ENCODE data around the gene SPDYE2B.
"Not testable (repeated sequence)": the region's sequence is repeated elsewhere in the genome, so short reads cannot be mapped to it uniquely, and the experiment has no call there.

SPDYE2B gene

GRCh38 chr7:102643404-102643803 lies 6.7 kb upstream of the SPDYE2B start:
- not testable (repeated sequence) for DNase-seq

- not testable (repeated sequence) for DNase-seq
Observed at GRCh38 chr7:102647813-102648212, 2.3 kb upstream of the SPDYE2B start.

- not testable (repeated sequence) for DNase-seq
Observed at GRCh38 chr7:102664765-102665164, 14.6 kb downstream of the SPDYE2B start.

GRCh38 chr7:102666850-102667249 lies 16.7 kb downstream of the SPDYE2B start:
- DNase-seq = not testable (repeated sequence)

GRCh38 chr7:102667523-102667922 lies 17.4 kb downstream of the SPDYE2B start:
- DNase-seq = not testable (repeated sequence)

GRCh38 chr7:102671166-102671955 lies 21.2 kb downstream of the SPDYE2B start, which contains the start of gene POLR2J2:
Gene POLR2J2, minus strand, starts transcription at chr7:102671663. Its CDS starts 62 bp downstream, at chr7:102671601.
- not testable (repeated sequence) for DNase-seq

GRCh38 chr7:102671956-102672307 lies 21.8 kb downstream of the SPDYE2B start:
- not testable (repeated sequence) for DNase-seq

- DNase-seq = not testable (repeated sequence)
Observed at GRCh38 chr7:102673447-102674067, 23.4 kb downstream of the SPDYE2B start.

- DNase-seq = not testable (repeated sequence)
Observed at GRCh38 chr7:102675545-102675944, 25.4 kb downstream of the SPDYE2B start.

- not testable (repeated sequence) for DNase-seq
Observed at GRCh38 chr7:102680780-102681179, 30.7 kb downstream of the SPDYE2B start.

GRCh38 chr7:102682560-102682959 lies 32.4 kb downstream of the SPDYE2B start:
- DNase-seq = not testable (repeated sequence)

GRCh38 chr7:102688299-102689036 lies 38.3 kb downstream of the SPDYE2B start:
- DNase-seq = not testable (repeated sequence)

GRCh38 chr7:102689436-102690282 lies 39.5 kb downstream of the SPDYE2B start:
- DNase-seq = not testable (repeated sequence)

GRCh38 chr7:102690602-102691001 lies 40.5 kb downstream of the SPDYE2B start:
- not testable (repeated sequence) for DNase-seq

GRCh38 chr7:102694008-102694407 lies 43.9 kb downstream of the SPDYE2B start:
- DNase-seq = not testable (repeated sequence)

- DNase-seq = not testable (repeated sequence)
Observed at GRCh38 chr7:102695033-102695552, 45.0 kb downstream of the SPDYE2B start.

GRCh38 chr7:102696009-102696408 lies 45.9 kb downstream of the SPDYE2B start:
- not testable (repeated sequence) for DNase-seq

GRCh38 chr7:102697642-102698512 lies 47.8 kb downstream of the SPDYE2B start:
- DNase-seq = not testable (repeated sequence)

- DNase-seq = not testable (repeated sequence)
Observed at GRCh38 chr7:102698962-102699750, 49.0 kb downstream of the SPDYE2B start.

Data from NCI-H1436 treated with DMSO at 0.1 percent for 48 hours (cell line).